CD4-positive, alpha-beta T cell treated with Interleukin-2 at 100 ng/mL for 4 hours (primary cell): ENCODE data around the gene LRTM2.

ENCODE experiments used
- DNase-seq: peaks from one replicate; pipeline ENCODE4 v3.0.0-alpha.2; 2020; ENCODE audit warnings: low spot score

LRTM2 gene

GRCh38 chr12:1829306-1829900, 9.0 kb downstream of the LRTM2 start:
- DNase-seq: no peak

GRCh38 chr12:1830401-1830845, 10.1 kb downstream of the LRTM2 start:
- no peak for DNase-seq

GRCh38 chr12:1830981-1831963, 10.9 kb downstream of the LRTM2 start:
- no peak for DNase-seq

GRCh38 chr12:1832801-1833595, 12.6 kb downstream of the LRTM2 start:
- DNase-seq: no peak

- no peak for DNase-seq
Observed at GRCh38 chr12:1833596-1834028, 13.2 kb downstream of the LRTM2 start.

- DNase-seq: no peak
Observed at GRCh38 chr12:1834186-1834925, 14.0 kb downstream of the LRTM2 start.

- no peak for DNase-seq
Observed at GRCh38 chr12:1835211-1836131, 15.1 kb downstream of the LRTM2 start.

- no peak for DNase-seq
Observed at GRCh38 chr12:1836241-1836803, 16.0 kb downstream of the LRTM2 start.

GRCh38 chr12:1836854-1837421, 16.6 kb downstream of the LRTM2 start:
- DNase-seq: no peak

GRCh38 chr12:1837541-1838204, 17.3 kb downstream of the LRTM2 start:
- DNase-seq: no peak

GRCh38 chr12:1838205-1838993, 18.0 kb downstream of the LRTM2 start:
- no peak for DNase-seq

GRCh38 chr12:1838994-1839365, 18.6 kb downstream of the LRTM2 start:
- DNase-seq: no peak

GRCh38 chr12:1839464-1839863, 19.1 kb downstream of the LRTM2 start:
- DNase-seq: no peak

- DNase-seq: no peak
Observed at GRCh38 chr12:1839956-1840951, 19.9 kb downstream of the LRTM2 start.

GRCh38 chr12:1840981-1841425, 20.6 kb downstream of the LRTM2 start:
- DNase-seq: no peak

- DNase-seq: no peak
Observed at GRCh38 chr12:1841586-1842182, 21.3 kb downstream of the LRTM2 start.
